ENCODE results near the gene PDPK1.
"Not testable (repeated sequence)": the region's sequence is repeated elsewhere in the genome, so short reads cannot be mapped to it uniquely, and the experiment has no call there.

Gene PDPK1

GRCh38 chr16:2592786-2593185 is 55.0 kb downstream of the PDPK1 start:
- no peak for DNase-seq

GRCh38 chr16:2595393-2596205 is 57.8 kb downstream of the PDPK1 start:
- DNase-seq, result no peak

- no peak for DNase-seq
These were observed 59.1 kb downstream of the PDPK1 start for GRCh38 chr16:2596747-2597559.

- DNase-seq, result no peak
These were observed 59.7 kb downstream of the PDPK1 start for GRCh38 chr16:2597560-2597902.

- no peak for DNase-seq
These were observed 60.4 kb downstream of the PDPK1 start for GRCh38 chr16:2598133-2598641.

- no peak for DNase-seq
These were observed 60.9 kb downstream of the PDPK1 start for GRCh38 chr16:2598723-2599122.

- DNase-seq, result not testable (repeated sequence)
These were observed 61.3 kb downstream of the PDPK1 start for GRCh38 chr16:2599165-2599564.

- not testable (repeated sequence) for DNase-seq
These were observed 62.0 kb downstream of the PDPK1 start for GRCh38 chr16:2599785-2600184.

- DNase-seq, result not testable (repeated sequence)
These were observed 63.6 kb downstream of the PDPK1 start for GRCh38 chr16:2601301-2602025.

GRCh38 chr16:2602175-2602574 is 64.4 kb downstream of the PDPK1 start:
- DNase-seq, result not testable (repeated sequence)

- peak; percentile 39 to 84 (median 56) for DNase-seq
These were observed 65.6 kb downstream of the PDPK1 start for GRCh38 chr16:2603165-2604015.

GRCh38 chr16:2604016-2604369 is 66.2 kb downstream of the PDPK1 start:
- not testable (repeated sequence) for DNase-seq

- not testable (repeated sequence) for DNase-seq
These were observed 69.0 kb downstream of the PDPK1 start for GRCh38 chr16:2606820-2607219.

- not testable (repeated sequence) for DNase-seq
These were observed 71.5 kb downstream of the PDPK1 start for GRCh38 chr16:2609345-2609744.

- DNase-seq, result no peak
These were observed 72.1 kb downstream of the PDPK1 start for GRCh38 chr16:2609827-2610470.

- no peak for DNase-seq
These were observed 73.1 kb downstream of the PDPK1 start for GRCh38 chr16:2610781-2611498.

- DNase-seq, result no peak
These were observed 73.7 kb downstream of the PDPK1 start for GRCh38 chr16:2611499-2611862.

- not testable (repeated sequence) for DNase-seq
These were observed 74.1 kb downstream of the PDPK1 start for GRCh38 chr16:2611877-2612276.

- DNase-seq, result not testable (repeated sequence)
These were observed 75.4 kb downstream of the PDPK1 start for GRCh38 chr16:2613251-2613650.

GRCh38 chr16:2614761-2615191 is 77.0 kb downstream of the PDPK1 start:
- DNase-seq, result no peak

GRCh38 chr16:2618964-2619363 is 81.1 kb downstream of the PDPK1 start:
- DNase-seq, result not testable (repeated sequence)
